HL-60 (cell line): ENCODE results near the gene LRRC3B.

ENCODE experiments used
- CTCF ChIP-seq: IDR thresholded peaks from one replicate; pipeline ENCODE4 v1.5.1; 2011; ENCODE audit warnings: low read length, control low read depth, inconsistent platforms; ENCODE audit not compliant: insufficient read depth
- POLR2AphosphoS5 ChIP-seq: IDR thresholded peaks from 2 replicates; pipeline ENCODE4 v1.6.1; 2012; ENCODE audit warnings: low read depth
- REST ChIP-seq: IDR thresholded peaks from 2 replicates; pipeline ENCODE4 v1.6.1; 2012; ENCODE audit warnings: low read depth; ENCODE audit not compliant: insufficient replicate concordance

- TF ChIP-seq CTCF (no peak), REST (no peak), POLR2AphosphoS5 (no peak)
These were observed 98.5 kb downstream of the LRRC3B start for GRCh38 chr3:26721047-26721446.
